Measurements from ENCODE around the gene GTF3C5.
"Not testable (repeated sequence)": the region's sequence is repeated elsewhere in the genome, so short reads cannot be mapped to it uniquely, and the experiment has no call there.

The GTF3C5 gene

GRCh38 chr9:133071484-133072150, 40.8 kb downstream of the GTF3C5 start:
- no peak for DNase-seq (ENCODE audit: low spot score)

DNA sequence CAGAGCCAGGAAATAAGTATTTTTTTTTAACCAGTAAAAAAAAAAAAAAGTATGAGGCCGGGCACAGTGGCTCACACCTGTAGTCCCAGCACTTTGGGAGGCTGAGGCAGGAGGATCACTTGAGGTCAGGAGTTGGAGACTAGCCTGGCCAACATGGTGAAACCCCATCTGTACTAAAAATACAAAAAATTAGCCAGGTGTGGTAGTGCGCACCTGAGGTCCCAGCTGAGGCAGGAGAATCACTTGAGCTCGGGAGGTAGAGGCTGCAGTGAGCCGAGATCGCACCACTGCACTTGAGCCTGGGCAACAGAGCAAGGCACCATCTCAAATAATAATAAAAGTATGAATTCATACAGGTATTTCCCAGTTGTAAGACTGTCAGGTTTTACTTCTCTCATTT, 41.4 kb downstream of the GTF3C5 start:
- DNase-seq (ENCODE audit: low spot score), result not testable (repeated sequence)

GRCh38 chr9:133073086-133074014, 42.6 kb downstream of the GTF3C5 start:
- DNase-seq (ENCODE audit: low spot score), result no peak

- DNase-seq (ENCODE audit: low spot score), result no peak
These were observed 43.4 kb downstream of the GTF3C5 start for GRCh38 chr9:133074111-133074651.

DNA sequence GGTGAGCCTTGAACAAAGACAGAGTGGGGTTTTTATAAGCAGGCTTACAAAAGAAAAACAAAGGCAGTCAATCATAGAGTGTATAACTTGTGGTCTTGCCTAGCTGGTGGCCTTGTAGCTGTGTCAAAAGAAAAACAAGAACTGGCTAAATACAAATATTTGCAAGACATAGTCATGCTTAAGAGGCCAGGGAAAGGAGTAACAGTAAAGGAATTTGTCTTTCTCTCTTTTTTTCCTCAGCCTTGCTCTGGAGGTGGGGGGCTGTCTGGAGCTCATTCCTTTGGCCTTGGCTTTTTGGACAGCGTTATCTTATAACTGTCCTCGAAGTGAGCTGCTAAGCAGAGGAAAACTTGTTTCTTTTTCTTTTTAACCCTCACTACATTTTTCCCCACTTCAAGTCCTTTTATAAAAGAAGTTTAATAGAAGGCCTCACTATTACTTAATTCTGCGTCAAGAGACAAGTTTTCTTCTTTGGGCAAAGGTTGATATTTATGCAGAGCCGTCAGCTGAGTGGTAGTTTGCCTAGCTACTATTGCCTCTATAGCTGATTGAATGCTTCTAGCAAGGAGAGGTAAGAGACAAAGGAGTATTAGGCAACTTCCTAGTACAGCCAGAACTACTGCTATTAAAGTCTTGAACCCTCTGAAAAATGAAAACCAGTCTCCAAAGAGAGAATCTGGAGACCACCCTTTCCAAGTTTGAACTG, 45.3 kb downstream of the GTF3C5 start:
- DNase-seq (ENCODE audit: low spot score), result no peak

- no peak for DNase-seq (ENCODE audit: low spot score)
These were observed 45.9 kb downstream of the GTF3C5 start for GRCh38 chr9:133076691-133077090.

- DNase-seq (ENCODE audit: low spot score), result no peak
These were observed 47.7 kb downstream of the GTF3C5 start for GRCh38 chr9:133078486-133078885.

- DNase-seq (ENCODE audit: low spot score), result no peak
These were observed 49.4 kb downstream of the GTF3C5 start for GRCh38 chr9:133080161-133080560.

- not testable (repeated sequence) for DNase-seq (ENCODE audit: low spot score)
These were observed 50.3 kb downstream of the GTF3C5 start for GRCh38 chr9:133080786-133081779.

- not testable (repeated sequence) for DNase-seq (ENCODE audit: low spot score)
These were observed 51.3 kb downstream of the GTF3C5 start for GRCh38 chr9:133081957-133082644.

- DNase-seq (ENCODE audit: low spot score), result not testable (repeated sequence)
These were observed 52.9 kb downstream of the GTF3C5 start for GRCh38 chr9:133083688-133084087.

DNA sequence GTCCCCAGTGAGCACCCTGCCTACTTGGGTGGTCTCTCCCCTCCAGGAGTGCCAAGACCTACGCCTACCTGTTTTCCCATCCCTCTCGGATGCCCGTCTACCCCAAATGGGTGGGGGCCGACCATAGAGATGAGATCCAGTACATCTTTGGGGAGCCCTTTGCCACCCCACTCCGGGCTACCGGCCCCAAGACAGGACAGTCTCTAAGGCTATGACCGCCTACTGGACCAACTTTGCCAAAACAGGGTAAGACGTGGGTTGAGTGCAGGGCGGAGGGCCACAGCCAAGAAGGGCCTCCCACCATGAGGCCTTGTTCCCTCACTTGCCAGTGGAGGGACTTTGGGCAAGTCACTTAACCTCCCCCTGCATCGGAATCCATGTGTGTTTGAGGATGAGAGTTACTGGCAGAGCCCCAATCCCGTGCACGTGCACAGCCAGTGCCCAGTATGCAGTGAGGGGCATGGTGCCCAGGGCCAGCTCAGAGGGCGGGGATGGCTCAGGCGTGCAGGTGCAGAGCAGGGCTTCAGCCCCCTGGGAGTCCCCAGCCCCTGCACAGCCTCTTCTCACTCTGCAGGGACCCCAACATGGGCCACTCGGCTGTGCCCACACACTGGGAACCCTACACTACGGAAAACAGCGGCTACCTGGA, 55.5 kb downstream of the GTF3C5 start:
- DNase-seq (ENCODE audit: low spot score), result not testable (repeated sequence)

GRCh38 chr9:133086894-133087293, 56.1 kb downstream of the GTF3C5 start:
- no peak for DNase-seq (ENCODE audit: low spot score)

DNA sequence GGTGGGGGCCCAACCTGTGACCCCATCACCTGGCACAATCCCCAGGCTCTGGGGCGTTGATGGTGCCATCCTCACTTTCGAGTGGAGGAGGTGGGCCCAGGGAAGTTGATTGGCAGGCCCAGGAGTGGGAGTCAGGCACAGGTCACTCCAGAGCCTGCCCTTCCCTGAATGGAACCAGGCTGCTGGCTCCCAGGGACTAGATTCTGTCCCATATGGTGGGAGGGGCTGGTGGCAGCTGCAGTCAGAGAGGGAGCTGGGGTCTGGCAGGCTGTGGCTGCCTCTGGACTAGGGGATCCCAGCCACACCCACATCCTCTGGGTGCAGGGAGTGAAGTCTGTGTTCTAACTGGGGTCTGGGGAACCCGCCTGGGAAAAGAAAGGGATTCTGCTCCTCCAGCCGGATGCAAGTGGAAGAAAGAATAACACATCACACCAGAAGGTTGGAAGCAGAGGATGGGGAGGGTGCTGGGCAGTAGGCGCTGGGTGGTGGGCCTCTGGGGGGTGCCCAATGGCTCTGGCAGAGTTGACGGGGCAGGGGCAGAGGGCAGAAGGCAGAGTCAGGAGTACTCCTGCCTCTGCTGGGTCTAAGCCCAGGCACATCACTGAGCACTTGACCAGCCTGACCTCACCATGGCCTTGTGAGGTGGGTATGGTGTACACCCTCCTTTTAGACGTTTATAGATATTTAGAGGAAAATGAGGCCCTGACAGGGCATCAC, 56.8 kb downstream of the GTF3C5 start:
- DNase-seq (ENCODE audit: low spot score), result no peak

- DNase-seq (ENCODE audit: low spot score), result no peak
These were observed 57.5 kb downstream of the GTF3C5 start for GRCh38 chr9:133088146-133088750.

GRCh38 chr9:133088756-133089155, 58.0 kb downstream of the GTF3C5 start:
- DNase-seq (ENCODE audit: low spot score), result no peak

GRCh38 chr9:133089271-133089671, 58.5 kb downstream of the GTF3C5 start:
- DNase-seq (ENCODE audit: low spot score), result no peak

GRCh38 chr9:133090187-133090586, 59.4 kb downstream of the GTF3C5 start:
- no peak for DNase-seq (ENCODE audit: low spot score)

Measured in germinal center (tissue), 1 donor.